ENCODE data around the gene ACVR1B. TPM values are rescaled to one million over a fixed set of nuclear protein-coding genes. Genes with fewer than 3 reads are reported as not detected.

The ACVR1B gene
- total and polyA plus RNA-seq, 9 of the 15 experiments (the other 6 are each of a cell fraction or from before 2014, with no cell fraction given) = 0.97 to 15.1 (median 6.8) TPM

DNA sequence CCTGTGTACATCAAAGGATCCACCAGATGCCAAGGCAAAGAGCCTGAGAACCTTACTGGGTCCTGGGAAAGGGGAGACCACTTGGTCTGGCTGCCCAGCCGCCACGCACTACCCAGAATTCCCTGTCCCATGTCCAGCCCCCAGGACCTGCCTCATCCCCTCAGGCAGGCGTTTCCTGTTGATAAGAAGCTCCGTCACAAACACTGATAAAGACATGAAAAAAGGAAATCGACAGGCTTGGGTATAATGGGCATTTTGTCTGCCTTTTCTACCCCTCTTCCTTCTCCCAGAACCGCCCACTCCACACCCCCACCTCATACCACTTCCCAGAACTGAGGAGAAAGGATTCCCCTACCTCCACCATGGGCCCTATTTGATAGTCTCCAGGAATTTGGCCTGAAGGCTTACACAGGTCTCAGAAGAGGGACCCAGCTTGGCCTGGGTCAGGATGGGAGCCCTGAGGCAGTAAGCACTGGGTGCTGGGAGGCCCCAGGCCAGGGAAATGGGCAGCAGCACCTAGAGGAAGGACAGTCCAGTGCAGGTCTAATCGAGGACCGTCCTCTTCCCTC lies 25.4 kb upstream of the ACVR1B start (continued):
- peak; percentile 25 for TF ChIP-seq TAF1 (IDR thresholded peaks at IDR 0.05; ENCODE audit: control insufficient read depth, extremely low read depth, insufficient read depth, low read length, severe bottlenecking)
- peak; percentile 72 for TF ChIP-seq GABPA (tag; conservative IDR thresholded peaks at IDR 0.05; ENCODE audit: low read depth)
- no peak for TF ChIP-seq SRSF9 (IDR thresholded peaks at IDR 0.05; ENCODE audit: borderline replicate concordance, low read depth, low read length)
- TF ChIP-seq ESRRB (CRISPR knock-in tag; IDR thresholded peaks at IDR 0.05; ENCODE audit: borderline replicate concordance) = no peak
- TF ChIP-seq, protein P1, sequence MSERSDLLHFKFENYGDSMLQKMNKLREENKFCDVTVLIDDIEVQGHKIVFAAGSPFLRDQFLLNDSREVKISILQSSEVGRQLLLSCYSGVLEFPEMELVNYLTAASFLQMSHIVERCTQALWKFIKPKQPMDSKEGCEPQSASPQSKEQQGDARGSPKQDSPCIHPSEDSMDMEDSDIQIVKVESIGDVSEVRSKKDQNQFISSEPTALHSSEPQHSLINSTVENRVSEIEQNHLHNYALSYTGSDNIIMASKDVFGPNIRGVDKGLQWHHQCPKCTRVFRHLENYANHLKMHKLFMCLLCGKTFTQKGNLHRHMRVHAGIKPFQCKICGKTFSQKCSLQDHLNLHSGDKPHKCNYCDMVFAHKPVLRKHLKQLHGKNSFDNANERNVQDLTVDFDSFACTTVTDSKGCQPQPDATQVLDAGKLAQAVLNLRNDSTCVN (CRISPR knock-in tag; IDR thresholded peaks at IDR 0.05) = no peak
- TF ChIP-seq NR2C2 (CRISPR knock-in tag; IDR thresholded peaks at IDR 0.05) = no peak
- peak; percentile 45; the same call in 1 of the 2 replicates for TF ChIP-seq NR2C2 (tag; IDR thresholded peaks at IDR 0.05)
- no peak for TF ChIP-seq SMARCA5 (IDR thresholded peaks at IDR 0.05)
- TF ChIP-seq ZNF282 (CRISPR knock-in tag; IDR thresholded peaks at IDR 0.05) = no peak
- TF ChIP-seq CBFA2T3 (IDR thresholded peaks at IDR 0.05) = peak; percentile 75
- TF ChIP-seq EP300 (IDR thresholded peaks at IDR 0.05; ENCODE audit: low read length) = peak; percentile 84
- peak; percentile 48; the same call in 1 of the 2 replicates for TF ChIP-seq JUND (IDR thresholded peaks at IDR 0.05; ENCODE audit: borderline replicate concordance, low read depth, low read length)
- TF ChIP-seq JUND (tag; IDR thresholded peaks at IDR 0.05; ENCODE audit: borderline replicate concordance, low read depth, low read length) = peak; percentile 24; the same call in 1 of the 3 replicates
- TF ChIP-seq ZKSCAN8 (CRISPR knock-in tag; IDR thresholded peaks at IDR 0.05) = 0 out of 2 replicates have a peak, but pooled peaks have one; percentile 47
- TF ChIP-seq CBFA2T2 (conservative IDR thresholded peaks at IDR 0.05) = peak; percentile 42; the same call in 1 of the 2 replicates
- no peak for TF ChIP-seq NCOA2 (IDR thresholded peaks at IDR 0.05; ENCODE audit: partially characterized antibody in 2 of 2)
- peak; percentile 60; the same call in 1 of the 2 replicates for TF ChIP-seq MEF2D (tag; conservative IDR thresholded peaks at IDR 0.05; ENCODE audit: low read depth)
- peak; percentile 89 for TF ChIP-seq DMBX1 (CRISPR knock-in tag; IDR thresholded peaks at IDR 0.05; ENCODE audit: borderline replicate concordance)
- TF ChIP-seq, protein P2, sequence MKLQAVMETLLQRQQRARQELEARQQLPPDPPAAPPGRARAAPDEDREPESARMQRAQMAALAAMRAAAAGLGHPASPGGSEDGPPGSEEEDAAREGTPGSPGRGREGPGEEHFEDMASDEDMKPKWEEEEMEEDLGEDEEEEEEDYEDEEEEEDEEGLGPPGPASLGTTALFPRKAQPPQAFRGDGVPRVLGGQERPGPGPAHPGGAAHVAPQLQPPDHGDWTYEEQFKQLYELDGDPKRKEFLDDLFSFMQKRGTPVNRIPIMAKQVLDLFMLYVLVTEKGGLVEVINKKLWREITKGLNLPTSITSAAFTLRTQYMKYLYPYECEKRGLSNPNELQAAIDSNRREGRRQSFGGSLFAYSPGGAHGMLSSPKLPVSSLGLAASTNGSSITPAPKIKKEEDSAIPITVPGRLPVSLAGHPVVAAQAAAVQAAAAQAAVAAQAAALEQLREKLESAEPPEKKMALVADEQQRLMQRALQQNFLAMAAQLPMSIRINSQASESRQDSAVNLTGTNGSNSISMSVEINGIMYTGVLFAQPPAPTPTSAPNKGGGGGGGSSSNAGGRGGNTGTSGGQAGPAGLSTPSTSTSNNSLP (IDR thresholded peaks at IDR 0.05; ENCODE audit: borderline replicate concordance, low read depth, low read length) = 0 out of 2 replicates have a peak, but pooled peaks have one; percentile 19
- TF ChIP-seq MAZ (CRISPR knock-in tag; conservative IDR thresholded peaks at IDR 0.05 in 1 of 2, IDR thresholded peaks at IDR 0.05 in 1 of 2) = 0 out of 4 replicates have a peak, but pooled peaks have one; percentile 8 to 37
- TF ChIP-seq ETV6 (IDR thresholded peaks at IDR 0.05; ENCODE audit: borderline replicate concordance in 1 of 2, low read depth in 2 of 2, low read length in 1 of 2) = no peak
- TF ChIP-seq ETV6 (CRISPR knock-in tag; IDR thresholded peaks at IDR 0.05; ENCODE audit: borderline replicate concordance) = no peak
- no peak for TF ChIP-seq ZNF212 (CRISPR knock-in tag; IDR thresholded peaks at IDR 0.05)
- peak; percentile 18; the same call in 1 of the 2 replicates for TF ChIP-seq GATAD2A (IDR thresholded peaks at IDR 0.05)
- TF ChIP-seq POLR2G (IDR thresholded peaks at IDR 0.05; ENCODE audit: low read depth, low read length) = 0 out of 2 replicates have a peak, but pooled peaks have one; percentile 30
- peak; percentile 83 for TF ChIP-seq CXXC5 (CRISPR knock-in tag; IDR thresholded peaks at IDR 0.05)
- peak; percentile 23 for TF ChIP-seq POLR2B (IDR thresholded peaks at IDR 0.05; ENCODE audit: low read depth, partially characterized antibody)
- 0 out of 2 replicates have a peak, but pooled peaks have one; percentile 71 for TF ChIP-seq ZNF133 (CRISPR knock-in tag; IDR thresholded peaks at IDR 0.05)
